Activated T-cell treated with anti-CD3 and anti-CD28 coated beads, Interleukin-2, amount 50 U/mL, for 24 hours (primary cell): ENCODE measurements around the gene RAMP1.
A peak's percentile ranks its signal among the peaks of the same experiment; 100 is the strongest.
"Not testable (repeated sequence)": the region's sequence is repeated elsewhere in the genome, so short reads cannot be mapped to it uniquely, and the experiment has no call there.

Source experiments
- DNase-seq: peaks from one replicate; pipeline ENCODE4 v3.0.0-alpha.2; 2020
- H3K27ac Mint-ChIP-seq: 2 replicates; pipeline ENCODE4 v1.8.0; 2020; ENCODE audit warnings: mild to moderate bottlenecking, mixed read lengths
- H3K27me3 Mint-ChIP-seq: 2 replicates; pipeline ENCODE4 v1.8.0; 2020; ENCODE audit warnings: mixed read lengths
- H3K36me3 Mint-ChIP-seq: 2 replicates; pipeline ENCODE4 v1.8.0; 2020; ENCODE audit warnings: low read depth, mixed read lengths
- H3K4me1 Mint-ChIP-seq: 2 replicates; pipeline ENCODE4 v1.8.0; 2020; ENCODE audit warnings: low read depth, mixed read lengths
- H3K4me3 Mint-ChIP-seq: 2 replicates; pipeline ENCODE4 v1.8.0; 2020; ENCODE audit warnings: mild to moderate bottlenecking, moderate library complexity, mixed read lengths
- H3K9me3 Mint-ChIP-seq: 2 replicates; pipeline ENCODE4 v1.8.0; 2020; ENCODE audit warnings: mixed read lengths

RAMP1 gene

DNA sequence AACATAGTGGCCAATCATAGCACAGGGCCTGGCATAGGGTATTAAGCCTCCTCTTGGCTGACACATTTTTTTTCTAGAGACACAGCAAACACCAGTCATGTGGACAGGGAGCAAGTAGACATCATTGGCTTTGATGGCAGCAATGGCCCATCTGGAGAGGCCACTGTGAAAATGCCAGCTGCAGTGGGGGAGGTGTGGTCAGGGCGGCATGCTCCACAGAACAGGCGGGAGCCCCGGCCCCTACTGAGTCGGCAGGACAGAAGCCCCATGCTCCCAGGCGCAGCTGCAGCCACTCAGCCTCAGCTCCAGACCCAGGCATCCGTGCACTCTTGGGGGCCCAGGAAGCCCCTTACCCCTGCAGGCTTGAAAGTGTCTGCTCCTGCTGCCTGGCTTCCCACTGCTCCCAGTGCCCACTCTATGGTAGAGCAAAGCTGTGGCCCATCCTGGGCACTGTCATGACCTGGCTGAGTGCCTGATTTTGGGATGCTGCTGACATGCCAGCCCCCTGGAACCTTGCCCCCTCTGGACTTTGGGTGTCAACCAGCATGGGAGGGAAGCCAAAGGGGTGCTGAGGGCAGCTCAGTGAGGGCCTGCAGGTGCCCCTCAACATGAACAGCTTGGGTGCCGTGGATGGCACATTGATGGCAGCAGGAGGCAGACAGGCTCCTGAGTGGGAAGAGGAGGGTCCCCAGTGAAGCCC is 84.1 kb downstream of the RAMP1 start:
- H3K9me3 Mint-ChIP-seq: peaks cover 9% of the 10 kb centered on the region
- peaks cover 46% of the 10 kb centered on the region for H3K4me1 Mint-ChIP-seq
- no peak for DNase-seq
- no peak overlapping the region for H3K4me3 Mint-ChIP-seq
- H3K27ac Mint-ChIP-seq: no peak overlapping the region
- peaks cover 3% of the 10 kb centered on the region for H3K36me3 Mint-ChIP-seq
- H3K27me3 Mint-ChIP-seq: no peaks in the 10 kb centered on the region

- DNase-seq: no peak
- Mint-ChIP-seq H3K4me1 (peaks cover 46% of the 10 kb centered on the region), H3K27ac (no peak overlapping the region), H3K4me3 (no peak overlapping the region), H3K36me3 (peaks cover 3% of the 10 kb centered on the region), H3K9me3 (peaks cover 9% of the 10 kb centered on the region), H3K27me3 (no peaks in the 10 kb centered on the region)
Measured at GRCh38 chr2:237944302-237944701, 84.9 kb downstream of the RAMP1 start.

DNA sequence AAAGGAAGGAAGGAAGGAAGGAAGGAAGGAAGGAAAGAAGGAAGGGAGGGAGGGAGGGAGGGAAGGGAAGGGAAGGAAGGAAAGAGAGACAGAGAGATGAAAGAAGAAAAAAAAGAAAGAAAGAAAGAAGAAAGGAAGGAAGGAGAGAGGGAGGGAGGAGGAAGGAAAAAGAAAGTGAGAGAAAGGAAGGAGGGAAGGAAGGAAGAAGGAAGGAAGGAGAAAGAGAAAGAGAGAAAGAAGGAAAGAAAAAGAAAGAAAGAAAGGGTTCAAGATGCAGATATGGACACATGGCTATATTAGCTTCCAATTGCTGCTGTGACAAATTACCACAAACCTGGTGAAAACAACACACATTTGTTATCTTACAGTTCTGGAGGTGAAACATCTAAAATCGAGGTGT is 87.0 kb downstream of the RAMP1 start:
- Mint-ChIP-seq H3K27me3 (no peaks in the 10 kb centered on the region), H3K4me1 (peaks cover 30% of the 10 kb centered on the region), H3K4me3 (no peak overlapping the region), H3K9me3 (peaks cover 9% of the 10 kb centered on the region), H3K36me3 (peaks cover 3% of the 10 kb centered on the region), H3K27ac (no peak overlapping the region)
- no peak for DNase-seq

DNA sequence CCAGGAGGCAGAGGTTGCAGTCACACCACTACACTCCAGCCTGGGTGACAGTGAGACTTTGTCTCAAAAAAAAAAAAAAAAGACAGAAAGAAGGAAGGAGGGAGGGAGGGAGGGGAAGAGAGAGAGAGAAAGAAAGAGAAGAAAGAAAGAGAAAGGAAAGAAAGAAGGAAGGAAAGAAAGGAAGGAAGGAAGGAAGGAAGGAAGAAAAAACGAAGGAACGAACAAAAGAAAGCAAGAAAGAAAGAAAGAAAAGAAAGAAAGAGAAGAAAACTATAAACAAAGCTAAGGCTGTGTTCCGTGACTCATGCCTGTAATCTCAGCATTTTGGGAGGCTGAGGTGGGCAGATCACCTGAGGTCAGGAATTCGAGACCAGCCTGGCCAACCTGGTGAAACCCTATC is 91.9 kb downstream of the RAMP1 start:
- not testable (repeated sequence) for H3K27ac Mint-ChIP-seq, H3K4me1 Mint-ChIP-seq

GRCh38 chr2:237951878-237952277 is 92.5 kb downstream of the RAMP1 start:
- no peaks in the 10 kb centered on the region for H3K36me3 Mint-ChIP-seq
- H3K4me1 Mint-ChIP-seq: peaks cover 1% of the 10 kb centered on the region
- no peaks in the 10 kb centered on the region for H3K9me3 Mint-ChIP-seq
- no peak overlapping the region for H3K27ac Mint-ChIP-seq
- H3K4me3 Mint-ChIP-seq: no peak overlapping the region
- no peak for DNase-seq
- peaks cover 12% of the 10 kb centered on the region for H3K27me3 Mint-ChIP-seq

More for the DNA sequence above, 91.9 kb downstream of the RAMP1 start:
- not testable (repeated sequence) for H3K36me3 Mint-ChIP-seq, H3K9me3 Mint-ChIP-seq, H3K27me3 Mint-ChIP-seq, H3K4me3 Mint-ChIP-seq, DNase-seq

- Mint-ChIP-seq H3K27me3 (peaks cover 22% of the 10 kb centered on the region), H3K4me1 (peaks cover 3% of the 10 kb centered on the region), H3K4me3 (no peak overlapping the region), H3K9me3 (no peaks in the 10 kb centered on the region), H3K36me3 (no peaks in the 10 kb centered on the region), H3K27ac (no peak overlapping the region)
- no peak for DNase-seq
Measured at GRCh38 chr2:237952851-237953250, 93.4 kb downstream of the RAMP1 start.

- Mint-ChIP-seq H3K9me3 (no peaks in the 10 kb centered on the region), H3K27me3 (peaks cover 25% of the 10 kb centered on the region), H3K27ac (no peak overlapping the region), H3K4me3 (peak overlapping the region; percentile 29), H3K4me1 (peaks cover 3% of the 10 kb centered on the region), H3K36me3 (no peaks in the 10 kb centered on the region)
- DNase-seq: peak; percentile 42
Measured at GRCh38 chr2:237955640-237956401, 96.4 kb downstream of the RAMP1 start.

- H3K27me3 Mint-ChIP-seq: peaks cover 25% of the 10 kb centered on the region
- DNase-seq: no peak
- peaks cover 3% of the 10 kb centered on the region for H3K4me1 Mint-ChIP-seq
- no peaks in the 10 kb centered on the region for H3K9me3 Mint-ChIP-seq
- H3K27ac Mint-ChIP-seq: no peak overlapping the region
- no peaks in the 10 kb centered on the region for H3K36me3 Mint-ChIP-seq
- no peak overlapping the region for H3K4me3 Mint-ChIP-seq
Measured at GRCh38 chr2:237956402-237956736, 96.9 kb downstream of the RAMP1 start.

DNA sequence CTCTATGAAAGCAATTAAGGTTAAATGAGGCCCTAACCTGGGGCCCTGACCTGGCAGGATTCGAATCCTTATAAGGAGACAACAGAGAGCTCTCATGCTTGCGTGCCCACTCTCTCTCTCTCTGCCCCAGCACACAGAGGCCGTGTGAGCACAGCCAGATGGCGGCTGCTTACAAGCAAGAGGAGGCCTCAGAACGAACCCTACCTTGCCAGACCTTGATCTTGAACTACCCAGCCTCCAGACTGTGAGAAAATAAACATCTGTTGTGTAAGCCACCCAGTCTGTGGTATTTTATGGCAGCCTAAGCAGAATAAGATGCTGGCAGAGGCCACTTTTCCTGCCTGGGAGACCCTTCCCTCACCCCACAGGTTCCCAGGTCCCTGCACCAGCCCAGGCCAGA is 102.2 kb downstream of the RAMP1 start:
- Mint-ChIP-seq H3K27me3 (peaks cover 15% of the 10 kb centered on the region), H3K27ac (no peak overlapping the region), H3K4me1 (peaks cover 7% of the 10 kb centered on the region), H3K36me3 (no peaks in the 10 kb centered on the region), H3K4me3 (no peak overlapping the region), H3K9me3 (peaks cover 8% of the 10 kb centered on the region)
- DNase-seq: no peak
